Astrocyte (in vitro differentiated cells and primary cell): ENCODE results near the gene RGL2. TPM values are rescaled to one million over a fixed set of nuclear protein-coding genes. Genes with fewer than 3 reads are reported as not detected.

Experiments used
- DNase-seq: peaks from one replicate; pipeline ENCODE4 v3.0.0-alpha.2; 2010; ENCODE audit warnings: low read depth
- FAIRE-seq: peaks from 2 replicates; lab custom pipeline; 2011; peaks lifted over from hg19 to GRCh38; lab: Jason Lieb, UNC
- H2AFZ ChIP-seq: 2 replicates; pipeline ENCODE4 v1.6.0; 2012; ENCODE audit warnings: low read depth, low read length, inconsistent platforms
- H3K27ac ChIP-seq: 2 replicates; pipeline ENCODE4 v1.5.1; 2011; ENCODE audit warnings: low read depth, low read length, inconsistent platforms
- H3K27me3 ChIP-seq: 2 replicates; pipeline ENCODE4 v1.6.0; 2011; ENCODE audit warnings: low read length, inconsistent platforms; ENCODE audit not compliant: insufficient read depth
- H3K36me3 ChIP-seq: 2 replicates; pipeline ENCODE4 v1.5.1; 2011; ENCODE audit warnings: low read length, inconsistent platforms; ENCODE audit not compliant: insufficient read depth
- H3K4me1 ChIP-seq: 2 replicates; pipeline ENCODE4 v1.5.1; 2011; ENCODE audit warnings: low read length, inconsistent platforms; ENCODE audit not compliant: insufficient read depth
- H3K4me2 ChIP-seq: 2 replicates; pipeline ENCODE4 v1.6.0; 2012; ENCODE audit warnings: low read length, inconsistent platforms
- H3K4me3 ChIP-seq: 2 replicates; pipeline ENCODE4 v1.5.1; 2011; ENCODE audit warnings: low read depth, mild to moderate bottlenecking, low read length, inconsistent platforms; ENCODE audit not compliant: insufficient read depth
- H3K79me2 ChIP-seq: 2 replicates; pipeline ENCODE4 v1.6.0; 2012; ENCODE audit warnings: mild to moderate bottlenecking, low read length, inconsistent platforms; ENCODE audit not compliant: insufficient read depth
- H3K9ac ChIP-seq: 2 replicates; pipeline ENCODE4 v1.6.0; 2012; ENCODE audit warnings: mild to moderate bottlenecking, low read length, inconsistent platforms
- H3K9me3 ChIP-seq: 2 replicates; pipeline ENCODE4 v1.5.1; 2012; ENCODE audit warnings: low read depth, mild to moderate bottlenecking, low read length, inconsistent platforms; ENCODE audit not compliant: insufficient read depth
- H4K20me1 ChIP-seq: 2 replicates; pipeline ENCODE4 v1.6.0; 2012; ENCODE audit warnings: low read length, inconsistent platforms; ENCODE audit not compliant: insufficient read depth
- H3K27ac Mint-ChIP-seq: one replicate; pipeline ENCODE4 v1.8.0; 2021; ENCODE audit warnings: mild to moderate bottlenecking, mixed read lengths; ENCODE audit not compliant: unreplicated experiment
- H3K27me3 Mint-ChIP-seq: one replicate; pipeline ENCODE4 v1.8.0; 2021; ENCODE audit warnings: low read depth, mixed read lengths; ENCODE audit not compliant: unreplicated experiment
- H3K36me3 Mint-ChIP-seq: one replicate; pipeline ENCODE4 v1.8.0; 2021; ENCODE audit warnings: low read depth, mixed read lengths; ENCODE audit not compliant: unreplicated experiment
- H3K4me1 Mint-ChIP-seq: one replicate; pipeline ENCODE4 v1.8.0; 2021; ENCODE audit warnings: low read depth, mixed read lengths; ENCODE audit not compliant: unreplicated experiment
- H3K4me3 Mint-ChIP-seq: one replicate; pipeline ENCODE4 v1.8.0; 2021; ENCODE audit warnings: mild to moderate bottlenecking, moderate library complexity, mixed read lengths; ENCODE audit not compliant: unreplicated experiment
- H3K9me3 Mint-ChIP-seq: one replicate; pipeline ENCODE4 v1.8.0; 2021; ENCODE audit warnings: mild to moderate bottlenecking, mixed read lengths; ENCODE audit not compliant: unreplicated experiment
- CTCF ChIP-seq: IDR thresholded peaks from 2 replicates; pipeline ENCODE4 v1.5.1; 2011; ENCODE audit warnings: low read depth, mild to moderate bottlenecking, inconsistent platforms, low read length, moderate library complexity; ENCODE audit not compliant: insufficient read depth
- EZH2 ChIP-seq: IDR thresholded peaks from 2 replicates; pipeline ENCODE4 v1.6.1; 2012; ENCODE audit warnings: mild to moderate bottlenecking, low read length, inconsistent platforms; ENCODE audit not compliant: insufficient read depth
- total RNA-seq: library from RNA; stranded (reverse); gene quantifications from 2 replicates; pipeline ENCODE4 v1.2.1, GENCODE V29; 2021

The RGL2 gene
- total RNA-seq, 1 donor from 2014 or later = 36.5 TPM

GRCh38 chr6:33249732-33250630 lies 48.8 kb downstream of the RGL2 start:
- Mint-ChIP-seq H3K36me3 (peaks cover 8% of the 10 kb centered on the region), H3K4me3 (peak overlapping the region; percentile 84), H3K4me1 (peaks cover 26% of the 10 kb centered on the region), H3K27ac (peak overlapping the region; percentile 89), H3K27me3 (peaks cover 3% of the 10 kb centered on the region), H3K9me3 (peaks cover 4% of the 10 kb centered on the region)
- H3K4me1 ChIP-seq = peaks cover 31% of the 10 kb centered on the region
- peak overlapping the region; percentile 88 for H3K9ac ChIP-seq
- FAIRE-seq (peak; percentile 34), DNase-seq (peak; percentile 76)
- H3K27ac ChIP-seq = peak overlapping the region; percentile 83
- peak overlapping the region; percentile 64 for H3K4me3 ChIP-seq
- no peak for TF ChIP-seq CTCF
- no peak for TF ChIP-seq EZH2
- no peaks in the 10 kb centered on the region for H3K79me2 ChIP-seq
- H4K20me1 ChIP-seq = peaks cover 3% of the 10 kb centered on the region
- peak overlapping the region; percentile 99 for H3K4me2 ChIP-seq
- peak overlapping the region; percentile 83 for H2AFZ ChIP-seq
- peaks cover 6% of the 10 kb centered on the region for H3K36me3 ChIP-seq
- H3K9me3 ChIP-seq = no peaks in the 10 kb centered on the region
- H3K27me3 ChIP-seq = no peaks in the 10 kb centered on the region

GRCh38 chr6:33248932-33249731 lies 49.6 kb downstream of the RGL2 start:
- peaks cover 3% of the 10 kb centered on the region for H3K27me3 Mint-ChIP-seq
- Histone ChIP-seq H3K27ac (peak overlapping the region; percentile 83), H3K27me3 (no peaks in the 10 kb centered on the region), H3K9me3 (no peaks in the 10 kb centered on the region), H3K79me2 (no peaks in the 10 kb centered on the region), H3K36me3 (peaks cover 6% of the 10 kb centered on the region), H3K4me2 (peak overlapping the region; percentile 99), H3K4me1 (peaks cover 31% of the 10 kb centered on the region), H2AFZ (peak overlapping the region; percentile 83), H4K20me1 (peaks cover 3% of the 10 kb centered on the region), H3K9ac (peak overlapping the region; percentile 88), H3K4me3 (peak overlapping the region; percentile 68)
- peaks cover 26% of the 10 kb centered on the region for H3K4me1 Mint-ChIP-seq
- peak overlapping the region; percentile 89 for H3K27ac Mint-ChIP-seq
- peaks cover 8% of the 10 kb centered on the region for H3K36me3 Mint-ChIP-seq
- H3K9me3 Mint-ChIP-seq = peaks cover 4% of the 10 kb centered on the region
- H3K4me3 Mint-ChIP-seq = peak overlapping the region; percentile 84
- TF ChIP-seq EZH2 (no peak), CTCF (no peak)
- FAIRE-seq (peak; percentile 49), DNase-seq (peak; percentile 98)
